GM21825 (cell line): ENCODE measurements around the gene PCDHB9.
"Not testable (repeated sequence)": the region's sequence is repeated elsewhere in the genome, so short reads cannot be mapped to it uniquely, and the experiment has no call there.

Source experiments
- ATAC-seq: cut with Tn5 transposase; IDR thresholded peaks from one replicate; pipeline ENCODE4 v1.9.1; 2021; ENCODE audit warnings: mild to moderate bottlenecking, moderate library complexity; ENCODE audit not compliant: unreplicated experiment

PCDHB9 gene

DNA sequence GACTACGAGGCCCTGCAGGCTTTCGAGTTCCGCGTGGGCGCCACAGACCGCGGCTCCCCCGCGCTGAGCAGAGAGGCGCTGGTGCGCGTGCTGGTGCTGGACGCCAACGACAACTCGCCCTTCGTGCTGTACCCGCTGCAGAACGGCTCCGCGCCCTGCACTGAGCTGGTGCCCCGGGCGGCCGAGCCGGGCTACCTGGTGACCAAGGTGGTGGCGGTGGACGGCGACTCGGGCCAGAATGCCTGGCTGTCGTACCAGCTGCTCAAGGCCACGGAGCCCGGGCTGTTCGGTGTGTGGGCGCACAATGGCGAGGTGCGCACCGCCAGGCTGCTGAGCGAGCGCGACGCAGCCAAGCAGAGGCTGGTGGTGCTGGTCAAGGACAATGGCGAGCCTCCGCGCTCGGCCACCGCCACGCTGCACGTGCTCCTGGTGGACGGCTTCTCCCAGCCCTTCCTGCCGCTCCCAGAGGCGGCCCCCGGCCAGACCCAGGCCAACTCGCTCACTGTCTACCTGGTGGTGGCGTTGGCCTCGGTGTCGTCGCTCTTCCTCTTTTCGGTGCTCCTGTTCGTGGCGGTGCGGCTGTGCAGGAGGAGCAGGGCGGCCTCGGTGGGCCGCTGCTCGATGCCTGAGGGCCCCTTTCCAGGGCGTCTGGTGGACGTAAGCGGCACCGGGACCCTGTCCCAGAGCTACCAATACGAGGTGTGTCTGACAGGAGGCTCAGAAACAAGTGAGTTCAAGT is 2.7 kb upstream of the PCDHB9 start:
- ATAC-seq, result not testable (repeated sequence)

DNA sequence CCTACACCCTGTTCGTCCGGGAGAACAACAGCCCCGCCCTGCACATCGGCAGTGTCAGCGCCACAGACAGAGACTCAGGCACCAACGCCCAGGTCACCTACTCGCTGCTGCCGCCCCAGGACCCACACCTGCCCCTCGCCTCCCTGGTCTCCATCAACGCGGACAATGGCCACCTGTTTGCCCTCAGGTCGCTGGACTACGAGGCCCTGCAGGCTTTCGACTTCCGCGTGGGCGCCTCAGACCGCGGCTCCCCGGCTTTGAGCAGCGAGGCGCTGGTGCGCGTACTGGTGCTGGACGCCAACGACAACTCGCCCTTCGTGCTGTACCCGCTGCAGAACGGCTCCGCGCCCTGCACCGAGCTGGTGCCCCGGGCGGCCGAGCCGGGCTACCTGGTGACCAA is 1.7 kb downstream of the PCDHB9 start:
- ATAC-seq, result not testable (repeated sequence)

DNA sequence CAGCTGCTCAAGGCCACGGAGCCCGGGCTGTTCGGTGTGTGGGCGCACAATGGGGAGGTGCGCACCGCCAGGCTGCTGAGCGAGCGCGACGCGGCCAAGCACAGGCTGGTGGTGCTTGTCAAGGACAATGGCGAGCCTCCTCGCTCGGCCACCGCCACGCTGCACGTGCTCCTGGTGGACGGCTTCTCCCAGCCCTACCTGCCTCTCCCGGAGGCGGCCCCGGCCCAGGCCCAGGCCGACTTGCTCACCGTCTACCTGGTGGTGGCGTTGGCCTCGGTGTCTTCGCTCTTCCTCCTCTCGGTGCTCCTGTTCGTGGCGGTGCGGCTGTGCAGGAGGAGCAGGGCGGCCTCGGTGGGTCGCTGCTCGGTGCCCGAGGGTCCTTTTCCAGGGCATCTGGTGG is 2.2 kb downstream of the PCDHB9 start:
- not testable (repeated sequence) for ATAC-seq

DNA sequence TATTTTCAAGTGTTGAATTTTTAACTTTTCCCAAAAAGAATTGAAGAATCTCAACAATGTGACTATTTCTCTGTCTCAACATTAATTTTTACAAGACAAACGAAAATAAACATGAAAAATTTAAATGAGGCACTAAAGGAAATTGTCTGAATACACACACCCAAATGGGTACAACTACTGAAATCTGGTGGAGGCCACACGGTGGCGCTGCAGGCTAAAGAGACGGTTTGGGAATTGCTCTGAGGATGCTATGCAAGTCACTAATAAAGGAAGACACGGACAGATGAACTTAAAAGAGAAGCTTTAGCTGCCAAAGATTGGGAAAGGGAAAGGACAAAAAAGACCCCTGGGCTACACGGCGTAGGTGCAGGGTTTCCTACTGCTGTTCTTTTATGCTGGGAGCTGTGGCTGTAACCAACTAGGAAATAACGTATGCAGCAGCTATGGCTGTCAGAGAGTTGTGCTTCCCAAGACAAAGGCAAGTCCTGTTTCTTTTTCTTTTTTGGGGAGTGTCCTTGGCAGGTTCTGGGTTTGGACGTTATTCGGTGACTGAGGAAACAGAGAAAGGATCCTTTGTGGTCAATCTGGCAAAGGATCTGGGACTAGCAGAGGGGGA is 5.3 kb downstream of the PCDHB9 start, which contains the start of gene PCDHB10:
Gene PCDHB10, plus strand, starts transcription at position 244 of the 616 bp plus-strand sequence. Its CDS starts 200 bp downstream, at position 444.
- no peak for ATAC-seq

DNA sequence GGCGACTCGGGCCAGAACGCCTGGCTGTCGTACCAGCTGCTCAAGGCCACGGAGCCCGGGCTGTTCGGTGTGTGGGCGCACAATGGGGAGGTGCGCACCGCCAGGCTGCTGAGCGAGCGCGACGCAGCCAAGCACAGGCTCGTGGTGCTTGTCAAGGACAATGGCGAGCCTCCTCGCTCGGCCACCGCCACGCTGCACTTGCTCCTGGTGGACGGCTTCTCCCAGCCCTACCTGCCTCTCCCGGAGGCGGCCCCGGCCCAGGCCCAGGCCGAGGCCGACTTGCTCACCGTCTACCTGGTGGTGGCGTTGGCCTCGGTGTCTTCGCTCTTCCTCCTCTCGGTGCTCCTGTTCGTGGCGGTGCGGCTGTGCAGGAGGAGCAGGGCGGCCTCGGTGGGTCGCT is 7.4 kb downstream of the PCDHB9 start:
- ATAC-seq, result not testable (repeated sequence)

DNA sequence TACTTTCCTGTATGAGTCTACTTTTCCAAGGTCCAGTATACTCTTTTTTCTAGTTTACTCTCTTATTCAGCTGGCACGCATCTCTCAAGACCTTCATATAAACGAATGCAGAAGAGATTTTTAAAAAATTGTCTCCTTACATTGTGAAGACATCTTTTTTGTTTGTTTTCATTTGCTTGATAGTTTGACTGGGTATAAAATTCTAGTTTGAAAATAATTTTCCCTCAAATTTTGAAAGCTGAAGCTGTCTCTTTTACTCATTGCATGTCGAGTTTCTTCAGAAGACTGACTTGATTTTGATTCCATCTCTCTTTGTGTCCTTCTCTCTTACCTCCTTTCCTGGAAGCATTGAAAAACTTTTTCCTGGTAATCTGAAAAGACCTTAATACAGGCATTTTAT is 9.4 kb downstream of the PCDHB9 start:
- ATAC-seq, result no peak

DNA sequence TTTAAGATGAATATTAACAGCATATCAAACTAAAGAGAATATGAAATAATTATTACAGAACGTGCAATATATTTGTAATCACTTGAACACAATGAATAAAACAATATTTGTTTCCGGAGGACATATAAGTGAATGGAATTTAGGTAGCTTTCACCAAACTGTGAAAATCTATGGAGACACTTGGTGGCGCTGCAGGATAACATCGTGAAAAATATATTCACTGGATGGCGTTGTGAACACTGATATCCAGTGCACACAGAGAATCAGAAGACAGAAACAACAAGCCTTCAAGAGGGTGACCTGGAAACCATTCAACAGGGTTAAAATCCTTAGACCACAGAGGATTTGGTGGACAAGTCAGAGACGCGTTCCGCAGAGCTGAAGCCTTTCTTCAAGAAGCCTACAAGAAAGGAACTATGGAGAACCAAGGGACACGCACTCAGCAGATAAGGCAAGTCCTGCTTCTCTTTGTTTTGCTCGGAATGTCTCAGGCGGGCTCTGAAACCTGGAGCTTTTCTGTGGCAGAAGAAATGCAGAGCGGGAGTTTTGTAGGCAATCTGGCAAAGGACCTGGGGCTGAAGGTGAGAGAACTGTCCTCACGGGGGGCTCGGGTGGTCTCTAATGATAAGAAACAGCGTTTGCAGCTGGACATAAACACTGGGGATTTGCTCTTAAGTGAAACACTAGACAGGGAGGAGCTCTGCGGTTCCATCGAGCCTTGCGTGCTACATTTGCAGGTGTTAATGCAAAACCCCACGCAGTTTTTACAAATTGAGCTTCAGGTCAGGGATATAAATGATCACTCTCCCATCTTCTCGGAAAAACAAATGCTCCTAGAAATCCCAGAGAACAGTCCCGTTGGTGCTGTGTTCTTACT is 12.6 kb downstream of the PCDHB9 start, which contains the start of gene PCDHB11:
Gene PCDHB11, plus strand, starts transcription at position 269 of the 877 bp plus-strand sequence. Its CDS starts 148 bp downstream, at position 417.
- ATAC-seq, result no peak

DNA sequence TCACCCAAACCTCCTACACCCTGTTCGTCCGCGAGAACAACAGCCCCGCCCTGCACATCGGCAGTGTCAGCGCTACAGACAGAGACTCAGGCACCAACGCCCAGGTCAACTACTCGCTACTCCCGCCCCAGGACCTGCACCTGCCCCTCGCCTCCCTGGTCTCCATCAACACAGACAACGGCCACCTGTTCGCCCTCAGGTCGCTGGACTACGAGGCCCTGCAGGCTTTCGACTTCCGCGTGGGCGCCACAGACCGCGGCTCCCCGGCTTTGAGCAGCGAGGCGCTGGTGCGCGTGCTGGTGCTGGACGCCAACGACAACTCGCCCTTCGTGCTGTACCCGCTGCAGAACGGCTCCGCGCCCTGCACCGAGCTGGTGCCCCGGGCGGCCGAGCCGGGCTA is 14.2 kb downstream of the PCDHB9 start:
- ATAC-seq, result not testable (repeated sequence)

DNA sequence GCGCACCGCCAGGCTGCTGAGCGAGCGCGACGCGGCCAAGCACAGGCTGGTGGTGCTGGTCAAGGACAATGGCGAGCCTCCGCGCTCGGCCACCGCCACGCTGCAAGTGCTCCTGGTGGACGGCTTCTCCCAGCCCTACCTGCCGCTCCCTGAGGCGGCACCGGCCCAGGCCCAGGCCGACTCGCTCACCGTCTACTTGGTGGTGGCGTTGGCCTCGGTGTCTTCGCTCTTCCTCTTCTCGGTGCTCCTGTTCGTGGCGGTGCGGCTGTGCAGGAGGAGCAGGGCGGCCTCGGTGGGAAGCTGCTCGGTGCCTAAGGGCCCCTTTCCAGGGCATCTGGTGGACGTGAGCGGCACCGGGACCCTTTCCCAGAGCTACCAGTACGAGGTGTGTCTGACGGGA is 14.7 kb downstream of the PCDHB9 start:
- ATAC-seq, result not testable (repeated sequence)

DNA sequence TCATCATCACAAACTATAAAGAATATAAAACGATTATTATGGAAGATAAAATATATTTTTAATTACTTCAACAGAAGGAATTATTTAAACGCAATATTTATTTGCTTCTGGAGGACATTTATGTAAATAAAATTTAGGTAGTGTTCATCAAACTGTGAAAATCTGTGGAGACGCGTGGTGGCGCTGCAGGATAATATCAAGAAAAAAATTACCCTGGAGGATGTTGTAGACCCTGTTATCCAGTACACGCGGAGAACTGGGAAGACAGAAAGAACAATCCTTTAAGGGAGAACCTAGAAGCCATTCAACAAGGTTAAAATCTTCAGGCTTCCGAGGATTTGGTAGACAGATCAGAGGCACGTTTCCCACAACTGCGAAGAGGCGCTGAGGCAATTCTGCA is 21.5 kb downstream of the PCDHB9 start, which contains the start of gene PCDHB12:
Gene PCDHB12, plus strand, starts transcription at position 242 of the 400 bp plus-strand sequence. CDS start 189 bp downstream, outside the sequence.
- no peak for ATAC-seq

DNA sequence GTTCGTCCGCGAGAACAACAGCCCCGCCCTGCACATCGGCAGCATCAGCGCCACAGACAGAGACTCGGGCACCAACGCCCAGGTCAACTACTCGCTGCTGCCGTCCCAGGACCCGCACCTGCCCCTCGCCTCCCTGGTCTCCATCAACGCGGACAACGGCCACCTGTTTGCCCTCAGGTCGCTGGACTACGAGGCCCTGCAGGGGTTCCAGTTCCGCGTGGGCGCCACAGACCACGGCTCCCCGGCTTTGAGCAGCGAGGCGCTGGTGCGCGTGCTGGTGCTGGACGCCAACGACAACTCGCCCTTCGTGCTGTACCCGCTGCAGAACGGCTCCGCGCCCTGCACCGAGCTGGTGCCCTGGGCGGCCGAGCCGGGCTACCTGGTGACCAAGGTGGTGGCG is 23.3 kb downstream of the PCDHB9 start:
- ATAC-seq, result not testable (repeated sequence)

DNA sequence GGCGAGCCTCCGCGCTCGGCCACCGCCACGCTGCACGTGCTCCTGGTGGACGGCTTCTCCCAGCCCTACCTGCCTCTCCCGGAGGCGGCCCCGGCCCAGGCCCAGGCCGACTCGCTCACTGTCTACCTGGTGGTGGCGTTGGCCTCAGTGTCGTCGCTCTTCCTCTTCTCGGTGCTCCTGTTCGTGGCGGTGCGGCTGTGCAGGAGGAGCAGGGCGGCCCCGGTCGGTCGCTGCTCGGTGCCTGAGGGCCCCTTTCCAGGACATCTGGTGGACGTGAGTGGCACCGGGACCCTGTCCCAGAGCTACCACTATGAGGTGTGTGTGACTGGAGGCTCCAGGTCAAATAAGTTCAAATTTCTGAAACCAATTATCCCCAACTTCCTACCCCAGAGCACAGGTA is 23.9 kb downstream of the PCDHB9 start:
- not testable (repeated sequence) for ATAC-seq

DNA sequence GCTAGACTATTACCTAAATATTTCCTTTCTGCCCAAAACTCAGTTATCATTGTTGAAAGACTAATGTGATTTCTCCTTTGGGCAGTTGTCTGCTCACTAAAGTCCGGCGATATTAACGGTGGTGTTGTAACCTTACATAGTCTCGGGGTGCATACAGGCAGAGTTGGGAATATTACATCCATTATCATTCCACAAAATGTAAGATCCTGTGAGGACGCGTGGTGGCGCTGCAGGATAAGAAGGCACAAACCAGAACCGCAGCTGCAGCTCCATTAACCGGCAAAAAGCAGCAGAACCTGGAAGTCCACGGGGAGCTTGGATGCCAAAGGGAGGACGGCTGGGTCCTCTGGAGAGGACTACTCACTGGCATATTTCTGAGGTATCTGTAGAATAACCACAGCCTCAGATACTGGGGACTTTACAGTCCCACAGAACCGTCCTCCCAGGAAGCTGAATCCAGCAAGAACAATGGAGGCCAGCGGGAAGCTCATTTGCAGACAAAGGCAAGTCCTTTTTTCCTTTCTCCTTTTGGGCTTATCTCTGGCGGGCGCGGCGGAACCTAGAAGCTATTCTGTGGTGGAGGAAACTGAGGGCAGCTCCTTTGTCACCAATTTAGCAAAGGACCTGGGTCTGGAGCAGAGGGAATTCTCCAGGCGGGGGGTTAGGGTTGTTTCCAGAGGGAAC is 26.8 kb downstream of the PCDHB9 start, which contains the start of gene PCDHB13:
Gene PCDHB13, plus strand, starts transcription at position 264 of the 684 bp plus-strand sequence. Its CDS starts 205 bp downstream, at position 469.
- not testable (repeated sequence) for ATAC-seq

DNA sequence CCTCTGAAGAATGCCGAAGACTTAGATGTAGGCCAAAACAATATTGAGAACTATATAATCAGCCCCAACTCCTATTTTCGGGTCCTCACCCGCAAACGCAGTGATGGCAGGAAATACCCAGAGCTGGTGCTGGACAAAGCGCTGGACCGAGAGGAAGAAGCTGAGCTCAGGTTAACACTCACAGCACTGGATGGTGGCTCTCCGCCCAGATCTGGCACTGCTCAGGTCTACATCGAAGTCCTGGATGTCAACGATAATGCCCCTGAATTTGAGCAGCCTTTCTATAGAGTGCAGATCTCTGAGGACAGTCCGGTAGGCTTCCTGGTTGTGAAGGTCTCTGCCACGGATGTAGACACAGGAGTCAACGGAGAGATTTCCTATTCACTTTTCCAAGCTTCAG is 27.6 kb downstream of the PCDHB9 start:
- ATAC-seq, result not testable (repeated sequence)

DNA sequence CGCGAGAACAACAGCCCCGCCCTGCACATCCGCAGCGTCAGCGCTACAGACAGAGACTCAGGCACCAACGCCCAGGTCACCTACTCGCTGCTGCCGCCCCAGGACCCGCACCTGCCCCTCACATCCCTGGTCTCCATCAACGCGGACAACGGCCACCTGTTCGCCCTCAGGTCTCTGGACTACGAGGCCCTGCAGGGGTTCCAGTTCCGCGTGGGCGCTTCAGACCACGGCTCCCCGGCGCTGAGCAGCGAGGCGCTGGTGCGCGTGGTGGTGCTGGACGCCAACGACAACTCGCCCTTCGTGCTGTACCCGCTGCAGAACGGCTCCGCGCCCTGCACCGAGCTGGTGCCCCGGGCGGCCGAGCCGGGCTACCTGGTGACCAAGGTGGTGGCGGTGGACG is 28.5 kb downstream of the PCDHB9 start:
- ATAC-seq, result not testable (repeated sequence)

DNA sequence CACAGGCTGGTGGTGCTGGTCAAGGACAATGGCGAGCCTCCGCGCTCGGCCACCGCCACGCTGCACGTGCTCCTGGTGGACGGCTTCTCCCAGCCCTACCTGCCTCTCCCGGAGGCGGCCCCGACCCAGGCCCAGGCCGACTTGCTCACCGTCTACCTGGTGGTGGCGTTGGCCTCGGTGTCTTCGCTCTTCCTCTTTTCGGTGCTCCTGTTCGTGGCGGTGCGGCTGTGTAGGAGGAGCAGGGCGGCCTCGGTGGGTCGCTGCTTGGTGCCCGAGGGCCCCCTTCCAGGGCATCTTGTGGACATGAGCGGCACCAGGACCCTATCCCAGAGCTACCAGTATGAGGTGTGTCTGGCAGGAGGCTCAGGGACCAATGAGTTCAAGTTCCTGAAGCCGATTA is 29.1 kb downstream of the PCDHB9 start:
- not testable (repeated sequence) for ATAC-seq

DNA sequence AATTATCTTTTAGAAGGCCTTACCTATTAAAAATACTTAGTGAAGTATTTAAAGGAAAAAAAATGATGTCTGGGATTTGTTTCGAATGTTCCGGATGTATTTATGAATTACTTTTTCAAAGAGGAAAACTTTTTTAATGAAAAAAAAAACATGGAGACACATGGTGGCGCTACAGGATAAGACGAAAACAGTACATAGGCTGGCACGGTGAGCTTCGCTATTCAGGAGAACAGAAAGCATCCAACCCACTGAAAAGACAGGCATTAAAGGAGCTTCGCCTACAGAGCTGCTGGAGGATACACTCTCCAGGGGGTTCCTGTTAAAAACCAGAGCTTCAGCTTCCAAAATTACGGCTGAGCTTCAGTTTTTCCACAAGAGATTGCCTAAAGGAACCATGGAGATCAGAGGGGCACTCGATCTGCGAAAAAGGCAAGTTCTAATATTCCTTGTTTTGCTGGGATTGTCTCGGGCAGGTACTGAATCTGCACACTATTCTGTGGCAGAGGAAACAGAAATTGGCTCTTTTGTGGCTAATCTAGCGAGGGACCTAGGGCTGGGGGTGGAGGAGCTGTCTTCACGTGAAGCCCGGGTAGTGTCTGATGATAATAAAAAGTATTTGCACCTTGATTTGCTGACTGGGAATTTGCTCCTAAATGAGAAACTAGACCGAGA is 36.3 kb downstream of the PCDHB9 start, which contains the start of gene PCDHB14:
Gene PCDHB14, plus strand, starts transcription at position 232 of the 672 bp plus-strand sequence. Its CDS starts 163 bp downstream, at position 395.
- no peak for ATAC-seq

DNA sequence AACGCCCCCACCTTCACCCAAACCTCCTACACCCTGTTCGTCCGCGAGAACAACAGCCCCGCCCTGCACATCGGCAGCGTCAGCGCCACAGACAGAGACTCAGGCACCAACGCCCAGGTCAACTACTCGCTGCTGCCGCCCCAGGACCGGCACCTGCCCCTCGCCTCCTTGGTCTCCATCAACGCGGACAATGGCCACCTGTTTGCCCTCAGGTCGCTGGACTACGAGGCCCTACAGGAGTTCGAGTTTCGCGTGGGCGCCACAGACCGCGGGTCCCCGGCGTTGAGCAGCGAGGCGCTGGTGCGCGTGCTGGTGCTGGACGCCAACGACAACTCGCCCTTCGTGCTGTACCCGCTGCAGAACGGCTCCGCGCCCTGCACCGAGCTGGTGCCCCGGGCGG is 37.9 kb downstream of the PCDHB9 start:
- not testable (repeated sequence) for ATAC-seq

DNA sequence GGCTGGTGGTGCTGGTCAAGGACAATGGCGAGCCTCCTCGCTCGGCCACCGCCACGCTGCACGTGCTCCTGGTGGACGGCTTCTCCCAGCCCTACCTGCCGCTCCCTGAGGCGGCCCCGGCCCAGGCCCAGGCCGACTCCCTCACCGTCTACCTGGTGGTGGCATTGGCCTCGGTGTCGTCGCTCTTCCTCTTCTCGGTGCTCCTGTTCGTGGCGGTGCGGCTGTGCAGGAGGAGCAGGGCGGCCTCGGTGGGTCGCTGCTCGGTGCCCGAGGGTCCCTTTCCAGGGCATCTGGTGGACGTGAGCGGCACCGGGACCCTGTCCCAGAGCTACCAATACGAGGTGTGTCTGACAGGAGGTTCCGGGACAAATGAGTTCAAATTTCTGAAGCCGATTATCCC is 38.5 kb downstream of the PCDHB9 start:
- not testable (repeated sequence) for ATAC-seq
